ENCODE measurements around the gene CCT7. TPM values are rescaled to one million over a fixed set of nuclear protein-coding genes. Genes with fewer than 3 reads are reported as not detected.
A peak's percentile ranks its signal among the peaks of the same experiment; 100 is the strongest.

Gene CCT7
- total RNA-seq, 1 donor from 2014 or later: 205 TPM

- no peak for DNase-seq (ENCODE audit: low spot score)
Observed at GRCh38 chr2:73225513-73226360, 8.4 kb upstream of the CCT7 start.

- no peak for DNase-seq (ENCODE audit: low spot score)
Observed at GRCh38 chr2:73227086-73227485, 7.0 kb upstream of the CCT7 start.

- DNase-seq (ENCODE audit: low spot score): no peak
Observed at GRCh38 chr2:73228631-73229030, 5.5 kb upstream of the CCT7 start.

DNA sequence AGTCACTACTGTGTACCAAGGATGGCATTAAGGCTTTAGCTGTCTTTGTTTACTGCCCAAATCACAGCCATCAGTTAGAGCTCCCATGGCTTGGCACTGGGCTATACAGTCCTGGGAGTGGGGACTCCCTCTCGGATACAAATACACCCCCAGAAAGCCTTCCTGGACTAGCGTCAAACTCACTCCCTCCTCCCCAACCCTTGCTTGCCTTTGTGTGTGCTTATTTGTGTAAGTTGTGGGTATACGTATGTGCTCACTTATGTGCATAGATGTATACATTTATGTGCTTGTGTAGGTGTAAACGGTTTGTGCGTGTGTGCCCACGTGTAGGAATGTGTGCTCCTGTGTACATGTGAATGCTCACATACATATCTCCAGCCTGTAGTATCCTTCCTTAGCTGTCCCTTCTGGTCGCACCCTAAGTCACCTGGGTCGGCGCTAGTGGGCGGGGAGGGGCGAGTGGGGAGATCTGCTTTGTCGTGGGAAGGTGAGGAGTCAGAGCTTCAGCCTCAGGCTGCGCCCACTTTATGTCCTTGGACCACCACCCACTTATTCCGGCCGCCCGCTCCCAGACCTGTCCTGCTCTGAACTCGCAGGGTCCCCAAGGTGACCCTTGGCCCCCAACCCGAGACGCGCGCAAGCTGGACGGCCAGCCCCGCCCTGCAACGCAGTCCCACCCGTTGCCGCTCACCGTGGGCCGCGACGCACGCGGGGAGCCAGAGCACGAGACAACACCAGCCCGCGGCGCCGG, 1.5 kb upstream of the CCT7 start:
- DNase-seq (ENCODE audit: low spot score): no peak

GRCh38 chr2:73233154-73233931, 765 bp upstream of the CCT7 start, which contains the start of gene PRADC1:
Gene PRADC1, minus strand, starts transcription at chr2:73233239. Its CDS starts 79 bp downstream, at chr2:73233160.
- DNase-seq (ENCODE audit: low spot score): peak; percentile 100

- DNase-seq (ENCODE audit: low spot score): no peak
Observed at GRCh38 chr2:73235315-73236028, 1.4 kb downstream of the CCT7 start.

DNA sequence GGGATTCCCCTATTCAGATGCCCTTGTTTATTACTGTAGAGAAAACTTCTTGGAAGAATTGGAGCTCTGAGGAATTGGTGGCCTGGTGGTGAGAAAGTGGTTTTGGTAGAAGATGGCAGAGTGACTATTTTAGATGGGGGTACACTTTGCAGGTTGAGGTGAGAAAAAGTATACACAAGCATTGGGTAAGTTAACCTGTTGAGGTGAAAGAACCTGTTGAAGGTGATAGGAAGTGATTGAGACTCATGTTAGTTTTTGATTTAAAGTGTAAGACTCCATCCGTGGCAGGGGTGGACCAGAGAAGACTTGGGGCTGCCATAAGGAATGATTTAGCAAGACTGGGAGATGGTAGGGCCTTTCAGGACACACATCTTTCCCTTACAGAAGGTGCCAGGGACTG, 3.1 kb downstream of the CCT7 start:
- no peak for DNase-seq (ENCODE audit: low spot score)

GRCh38 chr2:73238149-73238548, 4.0 kb downstream of the CCT7 start:
- no peak for DNase-seq (ENCODE audit: low spot score)

DNA sequence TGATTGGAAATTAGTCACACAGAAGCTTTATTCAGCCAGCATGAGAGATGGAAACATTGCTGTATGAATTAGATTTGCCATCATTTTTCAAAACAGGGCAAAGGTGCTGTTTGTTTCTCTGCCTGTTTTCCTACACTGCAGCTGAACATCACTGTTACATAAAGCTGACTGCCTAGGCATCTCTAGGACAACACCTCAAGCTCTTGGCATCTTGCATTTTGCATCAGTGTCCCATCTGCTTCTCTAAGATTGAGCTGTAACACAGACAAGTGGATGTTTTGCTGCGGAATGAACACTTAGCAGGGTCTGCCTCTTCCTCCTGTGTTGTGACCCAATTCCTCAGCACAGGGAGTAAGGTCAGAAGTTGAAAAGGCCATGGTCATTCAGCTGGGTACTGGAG, 4.9 kb downstream of the CCT7 start:
- DNase-seq (ENCODE audit: low spot score): no peak

DNA sequence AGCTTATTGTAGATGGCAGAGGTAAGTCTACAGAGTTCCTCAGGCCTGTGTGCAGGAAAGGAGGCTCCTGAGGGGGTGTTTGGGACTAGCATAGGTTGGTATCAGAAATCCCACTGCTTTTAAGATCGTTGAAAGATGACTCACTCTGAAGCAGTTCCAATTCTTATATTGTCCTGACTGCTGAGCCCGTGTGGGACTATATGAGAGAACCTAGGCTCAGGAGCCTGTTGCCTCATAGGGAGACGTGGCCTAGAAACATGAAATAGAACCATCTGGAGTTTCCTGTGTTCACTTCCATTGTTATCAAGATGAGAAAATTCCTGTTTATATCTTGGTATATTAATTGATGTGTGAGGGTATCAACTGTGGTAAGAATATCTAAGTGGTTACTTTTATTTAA, 5.7 kb downstream of the CCT7 start:
- DNase-seq (ENCODE audit: low spot score): no peak

GRCh38 chr2:73243884-73244570, 9.9 kb downstream of the CCT7 start:
- DNase-seq (ENCODE audit: low spot score): no peak

DNA sequence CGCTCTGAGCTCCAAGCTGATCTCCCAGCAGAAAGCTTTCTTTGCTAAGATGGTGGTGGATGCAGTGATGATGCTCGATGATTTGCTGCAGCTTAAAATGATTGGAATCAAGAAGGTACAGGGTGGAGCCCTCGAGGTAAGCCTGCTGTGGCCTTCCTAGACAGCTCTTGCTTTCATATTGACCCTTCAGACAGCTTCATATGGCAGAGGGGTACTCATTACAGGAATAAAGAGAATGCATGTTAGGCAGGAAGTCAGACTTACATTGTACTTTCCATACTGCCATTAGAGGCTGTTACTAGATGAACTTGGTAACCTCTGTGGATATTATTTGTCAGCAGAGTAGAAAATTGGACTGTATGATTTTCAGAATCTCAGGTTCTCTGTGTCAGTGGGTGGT, 10.5 kb downstream of the CCT7 start:
- DNase-seq (ENCODE audit: low spot score): no peak

- no peak for DNase-seq (ENCODE audit: low spot score)
Observed at GRCh38 chr2:73246850-73247249, 12.7 kb downstream of the CCT7 start.

DNA sequence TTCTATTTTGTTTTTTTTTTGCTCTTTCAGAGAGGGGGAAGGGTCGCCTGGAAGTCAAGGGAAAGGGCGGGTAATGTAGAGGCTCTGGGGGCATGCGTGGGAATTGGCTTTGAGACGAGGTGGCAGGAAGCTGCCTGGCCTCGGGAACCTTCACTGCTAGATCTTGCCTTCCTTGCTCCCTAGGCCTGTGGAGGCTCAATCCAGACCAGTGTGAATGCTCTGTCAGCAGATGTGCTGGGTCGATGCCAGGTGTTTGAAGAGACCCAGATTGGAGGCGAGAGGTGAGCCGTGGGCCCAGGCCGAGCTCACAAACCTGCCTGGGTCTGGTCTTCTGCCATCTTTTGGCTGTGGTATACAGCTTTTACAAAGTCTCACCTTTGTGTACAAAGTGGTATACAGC, 15.5 kb downstream of the CCT7 start:
- DNase-seq (ENCODE audit: low spot score): no peak

GRCh38 chr2:73250872-73251846, 17.1 kb downstream of the CCT7 start:
- DNase-seq (ENCODE audit: low spot score): no peak

DNA sequence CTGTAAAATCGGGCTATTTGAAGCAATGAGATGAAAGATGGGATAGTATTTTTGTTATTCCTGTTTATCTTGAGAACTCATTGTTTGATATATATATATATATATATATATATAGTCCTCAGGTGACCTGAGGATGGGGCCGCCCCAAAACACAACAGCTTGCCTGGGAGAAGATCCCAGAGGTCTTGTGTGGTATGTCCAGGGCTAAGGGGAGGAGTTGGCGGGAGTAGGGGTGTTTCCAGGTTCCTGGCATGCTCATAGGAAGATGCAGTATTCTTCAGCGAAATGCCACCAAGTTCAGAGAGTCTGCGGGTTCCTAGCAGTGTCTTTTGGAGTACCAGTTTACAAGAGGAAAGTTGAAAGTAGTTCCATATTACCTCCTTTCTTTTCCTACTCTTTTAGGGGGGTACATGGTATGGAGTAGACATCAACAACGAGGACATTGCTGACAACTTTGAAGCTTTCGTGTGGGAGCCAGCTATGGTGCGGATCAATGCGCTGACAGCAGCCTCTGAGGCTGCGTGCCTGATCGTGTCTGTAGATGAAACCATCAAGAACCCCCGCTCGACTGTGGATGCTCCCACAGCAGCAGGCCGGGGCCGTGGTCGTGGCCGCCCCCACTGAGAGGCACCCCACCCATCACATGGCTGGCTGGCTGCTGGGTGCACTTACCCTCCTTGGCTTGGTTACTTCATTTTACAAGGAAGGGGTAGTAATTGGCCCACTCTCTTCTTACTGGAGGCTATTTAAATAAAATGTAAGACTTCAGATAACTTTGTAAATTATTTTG, 18.3 kb downstream of the CCT7 start:
- no peak for DNase-seq (ENCODE audit: low spot score)

DNA sequence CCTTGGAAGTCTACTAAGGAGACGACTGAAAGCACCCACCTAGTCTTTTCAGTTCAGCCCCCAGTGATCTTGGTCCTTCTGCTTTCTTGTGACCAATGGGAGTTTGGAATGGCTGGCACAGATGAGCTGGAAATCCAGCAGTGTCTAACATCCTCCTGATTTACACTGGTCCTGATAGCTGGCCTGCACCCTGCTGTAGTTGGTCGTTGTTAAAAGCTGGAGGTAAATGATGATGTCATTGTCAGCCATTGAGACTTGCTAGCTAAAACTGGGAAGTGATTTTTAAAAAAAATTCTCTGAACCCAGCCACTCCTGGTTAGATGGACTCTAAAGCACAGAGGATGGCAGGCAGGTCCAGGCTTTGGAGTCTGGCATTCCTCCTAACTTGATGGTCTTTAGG, 19.3 kb downstream of the CCT7 start:
- DNase-seq (ENCODE audit: low spot score): no peak

GRCh38 chr2:73253901-73254300, 19.8 kb downstream of the CCT7 start:
- DNase-seq (ENCODE audit: low spot score): no peak
